Anterior cingulate cortex (tissue), 58 donors: Measurements from ENCODE around the gene EFCC1.

ENCODE experiments used
- DNase-seq, 58 donors: peaks; one replicate each; lab custom pipeline; 2025; lab: John Stamatoyannopoulos, UW

Gene EFCC1, protein sequence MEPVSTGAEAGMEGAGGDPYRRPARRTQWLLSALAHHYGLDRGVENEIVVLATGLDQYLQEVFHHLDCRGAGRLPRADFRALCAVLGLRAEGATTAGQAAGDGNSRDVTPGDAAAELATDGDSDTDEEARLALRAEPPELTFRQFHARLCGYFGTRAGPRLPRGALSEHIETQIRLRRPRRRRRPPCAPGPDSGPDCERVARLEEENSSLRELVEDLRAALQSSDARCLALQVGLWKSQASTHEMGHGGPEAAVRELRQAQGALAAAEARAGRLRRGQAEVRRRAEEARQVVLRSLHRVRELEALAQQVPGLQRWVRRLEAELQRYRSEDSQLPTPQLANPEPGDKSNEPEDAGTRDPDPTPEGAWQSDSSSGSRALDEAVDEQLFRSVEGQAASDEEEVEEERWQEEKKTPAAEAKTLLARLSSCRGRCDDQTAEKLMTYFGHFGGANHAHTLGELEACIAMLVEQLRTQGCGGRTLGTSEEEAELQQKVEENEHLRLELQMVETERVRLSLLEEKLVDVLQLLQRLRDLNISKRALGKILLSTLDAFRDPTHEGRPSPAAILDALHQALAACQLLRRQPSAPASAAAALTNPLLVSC

DNA sequence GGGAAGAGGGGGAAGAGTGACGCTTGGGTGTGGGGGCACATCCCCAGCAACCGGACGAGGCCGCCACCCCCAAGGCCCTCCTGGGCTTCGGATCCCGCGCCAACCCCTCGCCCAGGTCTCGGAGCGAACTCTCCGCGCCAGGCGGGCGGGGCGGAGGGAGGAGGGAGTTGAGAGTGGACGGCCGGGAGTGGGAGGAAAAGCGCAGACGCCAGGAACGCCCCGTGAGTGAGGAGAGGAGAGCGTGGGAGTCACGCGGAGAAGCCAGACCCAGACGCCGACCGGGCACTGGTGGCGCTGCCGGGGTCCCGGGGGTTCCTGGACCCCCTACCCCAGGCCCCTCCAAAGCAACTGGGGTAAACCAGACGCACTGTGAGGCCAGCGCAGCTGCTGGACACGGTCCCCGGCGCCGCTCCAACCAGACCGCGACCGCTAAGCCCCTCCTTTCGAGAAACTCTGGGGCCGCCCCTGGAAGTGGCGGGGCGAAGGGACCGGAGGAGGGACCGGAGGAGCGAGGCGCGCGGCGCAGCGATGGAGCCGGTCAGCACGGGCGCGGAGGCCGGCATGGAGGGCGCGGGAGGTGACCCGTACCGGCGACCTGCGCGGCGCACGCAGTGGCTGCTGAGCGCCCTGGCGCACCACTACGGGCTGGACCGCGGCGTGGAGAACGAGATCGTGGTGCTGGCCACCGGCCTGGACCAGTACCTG is at the start of gene EFCC1:
TSS of gene EFCC1 (plus strand) at position 204 of the 705 bp plus-strand sequence. CDS start at position 529, 325 bp downstream.
- peak in 5 of 58 donors; percentile 13 to 66 (median 26) for DNase-seq

DNA sequence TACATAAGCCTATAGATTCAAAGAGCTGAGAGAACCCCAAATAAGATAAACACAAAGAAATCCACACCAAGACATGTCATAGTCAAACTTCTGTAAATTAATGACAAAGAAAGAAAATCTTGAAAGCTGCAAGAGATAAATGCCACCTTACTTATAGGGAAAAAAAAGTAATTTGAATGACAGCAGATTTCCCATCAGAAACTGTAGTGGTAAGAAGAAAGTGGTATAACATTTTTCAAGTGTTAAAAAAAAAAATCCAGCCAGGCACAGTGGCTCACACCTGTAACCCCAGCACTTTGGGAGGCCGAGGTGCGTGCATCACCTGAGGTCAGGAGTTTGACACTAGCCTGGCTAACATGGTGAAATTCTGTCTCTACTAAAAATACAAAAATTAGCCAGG is 44.7 kb upstream of the EFCC1 start:
- DNase-seq, result no peak

DNA sequence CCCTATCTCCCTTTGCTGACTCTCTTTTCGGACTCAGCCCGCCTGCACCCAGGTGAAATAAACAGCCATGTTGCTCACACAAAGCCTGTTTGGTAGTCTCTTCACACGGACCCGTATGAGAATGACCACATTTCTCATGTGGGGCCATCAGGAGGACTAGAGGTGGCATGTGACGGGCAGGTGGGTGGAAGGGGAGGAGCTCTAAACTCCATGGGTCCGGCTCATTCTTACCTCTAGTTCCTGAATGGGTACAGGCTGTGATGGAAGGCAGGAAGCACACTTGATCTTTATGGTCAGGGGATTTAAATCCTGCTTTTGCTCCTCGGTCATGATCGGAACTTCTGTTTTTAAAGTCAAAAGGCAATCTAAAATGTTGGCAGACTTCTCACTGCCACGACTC is 35.8 kb upstream of the EFCC1 start:
- DNase-seq, result no peak

DNA sequence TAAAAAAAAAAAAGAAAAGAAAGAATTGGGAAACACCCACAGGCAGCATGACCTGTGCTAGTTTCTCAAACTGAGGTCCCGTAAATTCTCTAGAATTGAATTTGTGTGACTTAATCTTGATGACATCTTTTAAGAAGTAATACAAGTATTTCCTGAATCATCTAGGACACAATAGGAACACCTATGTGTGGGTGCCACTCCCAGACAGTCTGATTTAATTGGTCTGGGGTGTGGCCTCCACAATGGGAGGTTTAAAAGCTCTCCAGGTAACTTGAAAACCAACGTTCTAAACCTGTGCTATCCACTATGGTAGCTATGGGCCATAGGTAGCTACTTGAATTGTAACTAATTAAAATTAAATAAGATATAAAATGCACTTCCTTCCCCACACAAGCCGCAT is 35.3 kb upstream of the EFCC1 start:
- no peak for DNase-seq

DNA sequence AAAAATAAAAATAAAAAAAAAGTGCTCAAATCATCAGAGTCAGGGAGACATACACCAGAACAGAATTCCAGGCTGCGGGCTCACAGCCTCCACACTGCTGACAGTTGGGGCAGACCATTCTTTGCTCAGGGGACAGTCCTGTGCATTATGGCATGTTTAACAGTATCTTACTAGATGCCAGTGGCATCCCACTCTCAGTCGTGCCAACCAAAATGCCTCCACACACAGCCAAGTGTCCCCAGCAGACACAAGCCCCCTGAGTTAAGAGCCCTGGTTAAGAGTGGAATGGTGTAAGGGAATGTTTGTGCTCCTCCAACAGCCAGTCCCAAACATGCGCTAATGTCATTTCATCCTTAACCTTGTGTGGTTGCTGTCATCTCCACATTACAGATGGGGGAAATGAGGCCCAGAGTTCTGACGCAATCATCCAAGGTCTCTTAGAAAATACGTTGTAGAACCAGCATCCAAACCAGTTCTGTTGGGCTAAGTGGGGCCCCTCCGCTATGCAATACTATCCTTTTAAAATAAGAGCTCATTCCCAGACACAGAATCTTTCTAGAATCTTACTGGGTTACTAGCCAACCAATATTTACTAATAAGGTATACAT is 33.3 kb upstream of the EFCC1 start:
- DNase-seq, result no peak

DNA sequence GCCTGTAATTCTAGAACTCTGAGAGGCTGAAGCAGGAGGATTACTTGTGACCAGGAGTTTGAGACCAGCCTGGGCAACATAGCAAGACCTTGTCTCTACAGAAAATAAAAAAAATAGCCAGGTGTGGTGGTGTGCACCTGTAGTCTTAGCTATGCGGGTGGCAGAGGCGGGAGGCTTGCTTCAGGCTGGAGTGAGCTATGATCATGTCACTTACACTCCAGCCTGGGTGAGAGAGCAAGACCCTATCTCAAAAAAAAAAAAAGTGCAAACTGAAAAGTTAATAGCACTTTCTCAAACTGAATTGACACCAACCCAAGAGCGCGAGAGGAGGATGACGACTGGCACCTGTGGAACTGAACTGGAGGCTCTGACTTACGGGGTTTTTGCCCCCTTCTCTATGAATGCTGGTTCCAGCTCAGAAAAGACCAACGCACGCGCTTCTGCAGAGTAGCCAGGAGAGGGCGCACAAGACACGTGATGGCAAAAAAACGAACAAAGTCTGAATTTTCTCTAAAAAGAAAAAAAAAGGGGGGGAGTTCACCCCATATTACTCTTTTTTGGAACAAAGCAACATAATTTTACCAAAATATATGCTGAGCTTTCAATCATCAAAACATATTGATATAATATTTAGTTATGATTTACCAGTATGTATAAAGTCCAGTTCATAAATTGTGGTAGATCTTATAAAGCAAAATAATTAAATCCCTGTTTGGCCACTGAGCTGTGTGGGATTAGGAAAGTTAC is 30.9 kb upstream of the EFCC1 start:
- DNase-seq, result peak in 14 of 58 donors; percentile 3 to 42 (median 10)

DNA sequence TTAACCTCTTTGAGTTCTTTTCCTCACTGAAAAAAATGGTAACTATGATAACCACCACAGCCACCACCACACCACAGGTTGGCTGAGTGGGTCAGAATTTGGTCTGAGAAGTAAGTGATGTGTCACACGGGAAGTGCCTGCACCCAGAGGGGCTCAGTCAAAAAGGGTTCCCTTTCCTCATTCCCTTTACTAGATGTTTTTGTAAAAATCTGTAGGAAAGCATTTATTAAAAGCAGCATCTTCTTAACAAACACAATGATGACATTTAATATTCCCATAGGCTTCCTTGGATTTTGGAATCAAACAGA is 30.4 kb upstream of the EFCC1 start:
- DNase-seq, result no peak

DNA sequence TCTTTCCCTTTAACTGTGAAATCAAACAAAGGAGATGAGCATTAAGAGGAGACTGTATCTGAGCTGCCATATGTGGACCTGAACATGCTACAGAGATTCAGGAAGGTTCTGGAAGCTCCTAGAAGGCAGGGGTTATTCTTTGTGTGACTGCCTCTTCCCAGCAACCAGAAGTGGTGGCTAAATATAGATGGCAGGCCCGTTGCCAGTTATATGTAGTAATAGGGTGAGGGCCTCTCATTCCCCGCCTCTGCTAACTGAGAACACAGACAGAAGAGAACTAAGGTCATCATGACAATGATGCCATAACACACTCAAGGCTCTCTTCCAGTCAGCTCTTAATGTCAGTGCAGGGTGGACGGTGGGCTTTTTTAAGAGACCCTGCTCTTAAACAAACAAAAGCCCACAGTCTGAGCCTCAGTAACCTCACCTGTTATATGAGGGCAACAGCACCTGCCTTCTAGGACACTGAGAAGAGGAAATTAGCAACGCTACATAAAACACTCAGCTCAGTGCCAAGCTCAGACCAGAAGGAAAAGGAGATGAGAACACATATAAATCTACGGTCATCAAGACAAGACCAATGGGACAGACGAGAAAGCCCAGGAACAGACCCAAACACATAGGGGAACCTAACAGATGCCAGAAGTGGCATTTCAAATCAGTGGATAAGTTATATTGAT is 29.5 kb upstream of the EFCC1 start:
- no peak for DNase-seq

DNA sequence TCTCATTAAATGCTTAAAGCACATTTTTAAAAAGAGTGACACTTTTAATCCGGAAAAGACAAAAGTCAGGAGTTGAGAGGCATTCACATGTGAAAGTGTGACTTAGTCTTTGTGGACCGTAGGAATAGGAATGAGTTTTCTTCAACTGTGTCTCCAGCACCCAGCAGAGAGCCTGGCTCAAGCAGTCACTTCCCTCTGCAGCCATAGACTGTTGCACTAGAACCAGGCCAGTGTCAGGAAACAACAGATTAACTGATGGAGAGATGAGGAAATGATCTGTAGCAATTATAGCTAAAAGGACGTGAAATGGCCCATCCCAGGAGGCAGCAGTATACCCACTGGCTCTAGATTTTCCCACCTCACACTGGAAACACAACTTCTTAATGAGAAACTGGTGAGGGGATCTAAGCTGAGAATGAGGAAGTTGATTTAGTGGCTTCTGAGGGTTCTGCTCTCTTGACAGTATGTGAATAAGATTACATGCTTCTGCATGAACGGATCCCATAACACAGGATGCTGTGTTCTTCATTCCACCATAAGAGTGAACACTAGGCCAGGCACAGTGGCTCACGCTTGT is 27.0 kb upstream of the EFCC1 start:
- no peak for DNase-seq

DNA sequence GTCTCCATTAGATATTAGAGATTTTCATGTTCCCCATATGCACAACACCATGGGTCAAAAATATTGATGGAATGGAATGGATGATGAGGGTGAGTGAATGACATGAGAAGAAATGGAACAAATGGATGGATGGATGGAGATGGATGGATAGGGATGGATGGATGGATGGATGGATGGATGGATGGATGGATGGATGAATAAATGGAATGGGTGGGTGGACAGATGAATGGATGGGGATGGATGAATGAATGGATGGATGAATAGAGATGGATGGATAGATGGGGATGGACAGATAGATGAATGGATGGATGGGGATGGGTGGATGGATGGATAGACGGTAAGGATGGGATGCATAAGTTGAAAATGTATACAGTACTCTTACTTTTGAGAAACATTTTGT is 25.8 kb upstream of the EFCC1 start:
- DNase-seq, result no peak

DNA sequence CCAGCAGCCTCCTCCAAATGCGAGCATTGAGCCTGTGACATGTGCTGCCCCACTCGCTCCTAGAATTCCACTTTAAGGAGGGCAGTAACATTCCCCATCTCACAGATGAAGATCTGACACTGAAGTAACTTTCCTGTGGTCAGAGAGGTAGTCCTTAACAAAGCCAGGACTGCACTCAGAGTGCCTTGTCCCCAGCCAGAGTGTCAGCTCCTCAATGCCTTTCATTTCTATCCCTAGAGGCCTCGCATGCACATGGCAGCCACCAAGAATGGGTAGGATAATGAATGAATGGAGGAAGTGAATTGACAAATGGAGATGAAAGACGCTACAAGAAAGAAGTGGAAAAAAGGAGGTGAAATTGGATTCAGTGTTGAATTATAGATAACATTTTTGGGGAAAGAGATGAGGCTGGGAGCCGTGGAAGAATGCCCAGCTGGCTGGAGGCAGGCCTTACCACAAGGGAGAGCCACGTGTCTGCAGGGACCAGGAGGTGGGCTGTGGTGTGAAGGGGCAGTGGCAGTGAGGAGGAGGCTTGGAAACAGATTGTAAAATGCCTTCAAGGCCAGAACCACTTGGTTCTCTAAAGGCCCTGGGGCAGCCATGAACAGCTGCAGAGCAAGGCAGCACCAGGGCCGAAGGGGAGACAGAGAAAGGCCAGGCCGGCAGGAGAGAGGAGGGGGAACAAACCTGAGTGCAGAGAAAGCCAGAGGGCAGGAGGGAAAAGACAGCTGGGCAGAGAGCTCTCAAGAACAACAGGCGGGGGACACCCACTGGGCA is 17.6 kb upstream of the EFCC1 start:
- DNase-seq, result no peak

DNA sequence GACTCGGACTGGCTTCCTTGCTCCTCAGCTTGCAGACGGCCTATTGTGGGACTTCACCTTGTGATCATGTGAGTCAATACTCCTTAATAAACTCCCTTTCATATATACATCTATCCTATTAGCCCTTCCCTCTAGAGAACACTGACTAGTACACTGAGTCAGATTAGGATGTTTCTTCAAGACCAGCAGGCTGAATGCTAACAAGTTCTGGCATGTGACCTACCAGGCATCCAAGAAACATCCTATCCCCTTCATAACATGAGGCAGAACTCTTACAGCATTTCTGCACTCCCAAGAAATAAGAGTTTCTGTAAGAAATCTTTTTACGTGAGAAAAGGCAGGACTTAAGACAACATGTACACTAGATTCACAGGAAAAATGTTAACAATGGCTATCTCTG is 16.5 kb upstream of the EFCC1 start:
- no peak for DNase-seq

DNA sequence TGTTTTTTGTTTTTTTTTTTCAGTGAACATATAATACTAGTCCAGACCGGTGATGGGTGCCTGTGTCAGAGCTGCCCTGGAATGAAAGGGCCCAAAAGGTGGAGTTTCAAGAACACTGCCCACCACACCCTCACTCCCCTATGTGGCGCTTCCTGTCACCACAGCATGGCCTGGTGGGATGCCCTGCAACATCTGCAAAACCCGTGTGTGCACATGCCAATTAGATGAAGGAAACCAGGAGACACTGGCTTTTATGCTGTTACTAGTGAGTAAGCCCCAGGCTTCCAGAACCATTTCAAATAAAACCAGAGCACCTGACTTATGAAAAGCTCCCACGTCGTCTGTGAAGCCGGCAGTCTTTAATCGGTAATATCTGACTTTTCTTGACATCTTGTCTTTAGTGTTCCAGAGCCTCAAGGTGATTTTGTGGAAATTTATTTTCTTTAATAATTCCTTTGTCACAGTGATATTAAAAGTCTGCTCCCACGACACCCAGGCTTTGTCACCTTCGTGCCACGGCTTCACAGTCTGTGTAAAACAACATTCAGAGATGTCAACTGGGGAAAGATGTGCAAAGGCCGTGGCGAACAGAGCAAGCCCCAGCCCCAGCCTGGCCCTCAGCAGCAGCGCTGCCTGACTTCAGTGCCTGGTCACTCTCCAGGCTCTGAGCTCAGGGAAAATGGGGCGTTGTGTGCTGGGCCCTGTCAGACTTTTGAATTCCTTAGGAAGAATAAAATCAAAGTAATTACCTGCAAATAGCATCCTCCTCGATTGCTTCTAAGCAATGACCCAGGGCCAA is 13.6 kb upstream of the EFCC1 start:
- DNase-seq, result no peak

DNA sequence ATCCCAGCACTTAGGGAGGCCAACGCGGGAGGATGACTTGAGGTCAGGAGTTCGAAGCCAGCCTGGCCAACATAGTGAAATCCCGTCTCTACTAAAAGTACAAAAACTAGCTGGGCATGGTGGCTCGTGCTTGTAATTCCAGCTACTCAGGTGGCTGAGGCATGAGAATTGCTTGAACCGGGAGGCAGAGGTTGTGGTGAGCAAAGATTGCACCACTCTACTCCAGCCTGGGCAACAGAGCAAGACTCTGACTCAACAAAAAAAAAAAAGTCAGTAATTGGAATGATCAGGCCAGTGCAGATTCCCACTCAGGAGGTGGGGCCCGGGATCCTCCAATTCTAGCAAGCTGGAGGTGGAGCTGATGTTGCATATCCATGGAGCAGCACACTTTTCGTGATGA is 12.8 kb upstream of the EFCC1 start:
- DNase-seq, result no peak

DNA sequence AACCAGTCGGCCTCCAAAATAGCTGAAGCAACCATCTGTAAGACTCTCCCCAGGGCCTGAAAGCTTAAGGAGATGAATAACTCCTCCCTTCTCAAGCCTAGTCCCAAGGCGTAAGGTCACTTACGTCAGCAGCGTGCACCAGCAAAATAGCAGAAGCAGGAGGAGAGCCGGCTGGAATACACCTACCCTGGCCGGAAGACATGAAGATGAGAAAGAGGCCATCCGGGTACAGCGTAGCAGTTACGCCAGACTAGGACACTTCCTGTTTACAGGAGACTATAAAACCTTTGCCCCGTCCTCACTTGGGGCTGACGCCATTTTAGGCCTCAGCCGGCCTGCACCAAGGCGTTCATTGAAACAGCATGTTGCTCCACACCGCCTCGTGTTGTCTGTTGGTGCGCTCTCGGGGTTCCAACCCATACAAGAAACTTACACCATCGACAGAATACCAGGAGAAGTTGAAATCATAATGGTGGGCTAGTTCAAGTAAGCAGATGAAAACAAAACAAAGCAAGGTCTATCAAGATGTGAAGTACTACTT is 9.7 kb upstream of the EFCC1 start:
- no peak for DNase-seq

DNA sequence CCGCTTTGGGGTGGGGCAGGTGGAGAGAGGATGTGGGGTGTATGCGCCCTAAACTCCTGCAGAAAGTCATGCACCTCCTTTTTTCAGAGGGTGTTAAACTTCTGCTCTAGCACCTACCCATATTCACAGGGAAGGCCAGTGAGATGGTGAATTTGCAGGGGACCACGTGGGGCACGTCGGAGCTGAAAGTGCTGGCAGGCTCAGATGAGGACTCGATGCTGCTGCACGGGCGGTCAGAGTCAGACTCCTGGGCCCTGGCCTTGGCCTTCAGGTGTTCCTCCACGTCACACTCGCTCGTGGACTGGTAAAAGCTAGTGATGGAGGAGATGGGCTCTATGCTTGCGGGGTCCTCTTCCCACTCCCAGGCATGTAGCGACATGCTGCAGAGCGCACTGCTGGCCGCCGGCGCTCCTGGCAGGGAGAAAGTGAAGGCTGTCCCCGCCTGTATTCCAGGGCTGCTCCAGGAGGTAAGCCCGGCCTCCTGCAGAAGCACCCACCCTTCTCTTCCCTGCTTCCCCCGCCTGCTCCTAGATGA is 8.1 kb upstream of the EFCC1 start:
- peak in 1 of 58 donors; percentile 30 for DNase-seq

DNA sequence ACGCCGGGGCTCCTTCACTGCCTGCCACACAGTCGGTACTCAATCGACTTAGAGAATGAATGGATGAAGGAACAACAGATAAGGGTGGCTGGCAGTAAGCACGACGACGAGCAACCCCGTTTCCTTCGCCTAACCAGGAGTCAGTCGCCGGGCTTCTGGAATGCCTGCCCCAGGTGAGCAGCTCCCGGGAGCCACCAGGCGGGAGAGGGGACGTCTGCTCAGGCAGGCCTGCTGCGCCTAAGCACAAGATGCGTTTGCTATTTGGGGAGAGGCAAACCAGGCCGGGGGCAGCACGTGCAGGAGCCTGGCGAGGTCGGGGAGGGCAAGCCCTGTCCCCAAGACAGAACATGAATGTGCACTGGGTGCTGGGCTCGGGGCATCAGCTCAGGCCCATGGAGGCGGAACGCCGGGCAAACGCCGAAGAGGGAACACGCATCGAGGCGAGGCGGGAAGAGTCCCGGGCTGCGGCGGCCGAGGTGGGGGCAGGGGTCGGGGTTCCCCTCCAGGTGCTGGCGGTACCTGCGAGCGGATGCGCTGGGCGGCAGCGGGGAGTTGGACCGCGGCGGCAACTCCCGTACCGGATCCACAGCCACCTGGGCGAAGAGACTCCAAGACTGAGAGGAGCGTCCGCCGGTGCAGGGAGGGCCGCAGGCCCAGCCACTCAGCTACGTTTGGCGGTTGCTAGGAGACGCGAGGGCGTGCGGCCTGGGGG is 7.5 kb upstream of the EFCC1 start, which contains the start of gene CFAP92:
TSS of gene CFAP92 (minus strand) at position 616 of the 712 bp plus-strand sequence. CDS start 772 bp downstream, outside the sequence.
- peak in 56 of 58 donors; percentile 6 to 89 (median 66) for DNase-seq
